HCT116 (cell line): ENCODE measurements around the gene LRRN4CL. TPM values are rescaled to one million over a fixed set of nuclear protein-coding genes. Genes with fewer than 3 reads are reported as not detected.
A peak's percentile ranks its signal among the peaks of the same experiment; 100 is the strongest.

Source experiments
- ATAC-seq: fragments of 200-7000 bp; cut with Tn5 transposase; 2 replicates; pipeline ENCODE4 v1.9.1; 2020; ENCODE audit warnings: mild to moderate bottlenecking, moderate library complexity
- BruUV-seq: library from RNA; stranded (reverse); fragments of 400-500 nt; replicated peaks from 2 replicates; lab custom pipeline; 2021; lab: Mats Ljungman, UMichigan
- CTCF ChIA-PET: fragments of 300-600 bp; sonication (Branson Sonifier 250); formaldehyde crosslinking; loops from one replicate; lab custom pipeline; 2021; ENCODE audit warnings: antibody characterized with exemption; lab: Charles Lee
- POLR2A ChIA-PET: fragments of 300-600, 350-600 bp; sonication (Branson Sonifier 250); formaldehyde crosslinking; loops from one replicate; lab custom pipeline; 2021; ENCODE audit warnings: antibody characterized with exemption; lab: Charles Lee
- RAD21 ChIA-PET, 2 experiments: fragments of 300-600 bp; sonication (Branson Sonifier 250); formaldehyde crosslinking; loops; one replicate each; lab custom pipeline; 2023; ENCODE audit warnings: low total read pairs in 2 of 2; ENCODE audit not compliant: uncharacterized antibody in 2 of 2, unreplicated experiment in 2 of 2, low non-redundant PET in 1 of 2; lab: Charles Lee
- DNase-seq: peaks from one replicate; pipeline ENCODE4 v3.0.0-alpha.2; 2010; ENCODE audit warnings: low read depth, low spot score
- H2AFZ ChIP-seq: fragments of 200-600 bp; shearing (Covaris generic), sonication (generic); 2 replicates; pipeline ENCODE4 v1.6.1; 2017; ENCODE audit warnings: low read depth, mixed run types, mixed read lengths, antibody characterized with exemption, low read length; ENCODE audit not compliant: poor library complexity, severe bottlenecking
- H3K27ac ChIP-seq: 2 replicates; pipeline ENCODE4 v1.5.1; 2012; ENCODE audit warnings: low read depth, low read length
- H3K27me3 ChIP-seq: fragments of 200-600 bp; sonication (generic); 2 replicates; pipeline ENCODE4 v1.6.1; 2016; ENCODE audit warnings: mixed run types, low read length, mixed read lengths; ENCODE audit not compliant: insufficient read depth
- H3K36me3 ChIP-seq, 2 experiments: fragments of 200-500 bp in 1 of 2; fragments of 200-600 bp in 1 of 2; sonication (Bioruptor generic) in 1 of 2; sonication (generic) in 1 of 2; 2 replicates each; pipeline versions ENCODE4 v1.5.1 to v1.6.1; 2014 to 2016; ENCODE audit warnings: low read length in 2 of 2, inconsistent platforms in 1 of 2, mixed read lengths in 1 of 2, mixed run types in 1 of 2; ENCODE audit not compliant: insufficient read depth in 2 of 2, control insufficient read depth in 1 of 2
- H3K4me1 ChIP-seq, 2 experiments: fragments of 200-600 bp in 1 of 2; sonication (generic) in 1 of 2; 2 replicates each; pipeline versions ENCODE4 v1.5.1 to v1.6.1; 2012 to 2017; ENCODE audit warnings: low read length in 2 of 2, inconsistent platforms in 1 of 2, mild to moderate bottlenecking in 1 of 2, mixed read lengths in 1 of 2, mixed run types in 1 of 2, moderate library complexity in 1 of 2; ENCODE audit not compliant: insufficient read depth in 2 of 2, control insufficient read depth in 1 of 2
- H3K4me2 ChIP-seq: fragments of 200-600 bp; sonication (generic); 2 replicates; pipeline ENCODE4 v1.6.1; 2017; ENCODE audit warnings: mixed run types, low read length, mixed read lengths
- H3K4me3 ChIP-seq, 2 experiments: fragments of 200-600 bp in 1 of 2; sonication (generic) in 1 of 2; replicated peaks in 1 of 2; 2 replicates each; pipeline ENCODE4 v1.5.1; 2011 to 2016; ENCODE audit warnings: low read length in 2 of 2, control low read depth in 1 of 2, low read depth in 1 of 2, mild to moderate bottlenecking in 1 of 2, mixed read lengths in 1 of 2, mixed run types in 1 of 2
- H3K79me2 ChIP-seq: fragments of 200-600 bp; sonication (generic); 2 replicates; pipeline ENCODE4 v1.6.1; 2017; ENCODE audit warnings: mild to moderate bottlenecking, mixed run types, low read length, moderate library complexity, mixed read lengths; ENCODE audit not compliant: insufficient read depth
- H3K9ac ChIP-seq: fragments of 200-600 bp; sonication (generic); 2 replicates; pipeline ENCODE4 v1.6.1; 2016; ENCODE audit warnings: low read length, mixed read lengths
- H3K9me2 ChIP-seq: fragments of 200-600 bp; sonication (generic), shearing (Covaris generic); 2 replicates; pipeline ENCODE4 v1.6.1; 2017; ENCODE audit warnings: mixed run types, mild to moderate bottlenecking, moderate library complexity; ENCODE audit not compliant: insufficient read depth
- H3K9me3 ChIP-seq, 2 experiments: fragments of 200-500 bp in 1 of 2; fragments of 200-600 bp in 1 of 2; sonication (Bioruptor generic) in 1 of 2; sonication (generic) in 1 of 2; 2 replicates each; pipeline ENCODE4 v1.6.1; 2014 to 2017; ENCODE audit warnings: low read length in 2 of 2, mixed read lengths in 2 of 2, inconsistent platforms in 1 of 2, low read depth in 1 of 2, mild to moderate bottlenecking in 1 of 2, mixed run types in 1 of 2, moderate library complexity in 1 of 2; ENCODE audit not compliant: control insufficient read depth in 1 of 2, insufficient read depth in 1 of 2
- H4K20me1 ChIP-seq: fragments of 200-600 bp; sonication (generic), shearing (Covaris generic); 2 replicates; pipeline ENCODE4 v1.6.1; 2017; ENCODE audit warnings: mixed run types, mild to moderate bottlenecking, moderate library complexity; ENCODE audit not compliant: insufficient read depth
- EGR1 ChIP-seq: IDR thresholded peaks from 2 replicates; pipeline ENCODE4 v1.6.1; 2012; ENCODE audit warnings: low read depth
- POLR2AphosphoS5 ChIP-seq: IDR thresholded peaks from 2 replicates; pipeline ENCODE4 v1.6.1; 2011; ENCODE audit warnings: mild to moderate bottlenecking, low read depth, low read length, moderate library complexity
- TCF7L2 ChIP-seq: IDR thresholded peaks from 2 replicates; pipeline ENCODE4 v1.7.0; 2011; ENCODE audit warnings: borderline replicate concordance, inconsistent platforms; ENCODE audit not compliant: insufficient read depth, insufficient read length; ENCODE audit errors: extremely low read depth
- YY1 ChIP-seq: IDR thresholded peaks from 2 replicates; pipeline ENCODE4 v1.6.1; 2011; ENCODE audit warnings: low read length, low read depth, moderate library complexity, mild to moderate bottlenecking; ENCODE audit not compliant: insufficient replicate concordance; ENCODE audit errors: extremely low read depth
- ZFX ChIP-seq: fragments of 450-650 bp; IDR thresholded peaks from 2 replicates; pipeline ENCODE4 v1.6.1; 2017
- intact Hi-C: fragments of 100-400 bp; cut with micrococcal nuclease; formaldehyde crosslinking; loops from 2 replicates; pipeline ENCODE4 v1.10.0; 2022
- total RNA-seq: library from RNA; stranded (reverse); gene quantifications from one replicate; pipeline ENCODE4 v1.2.1, GENCODE V29; 2021; ENCODE audit not compliant: unreplicated experiment
- TF ChIP-seq, protein P1 (sequence below): IDR thresholded peaks from 2 replicates; pipeline ENCODE4 v1.6.1; 2011; ENCODE audit warnings: mild to moderate bottlenecking, low read length, moderate library complexity; ENCODE audit not compliant: insufficient replicate concordance; ENCODE audit errors: extremely low read depth

Gene LRRN4CL
- total RNA-seq, 1 experiment from 2014 or later, result 0.71 TPM

DNA sequence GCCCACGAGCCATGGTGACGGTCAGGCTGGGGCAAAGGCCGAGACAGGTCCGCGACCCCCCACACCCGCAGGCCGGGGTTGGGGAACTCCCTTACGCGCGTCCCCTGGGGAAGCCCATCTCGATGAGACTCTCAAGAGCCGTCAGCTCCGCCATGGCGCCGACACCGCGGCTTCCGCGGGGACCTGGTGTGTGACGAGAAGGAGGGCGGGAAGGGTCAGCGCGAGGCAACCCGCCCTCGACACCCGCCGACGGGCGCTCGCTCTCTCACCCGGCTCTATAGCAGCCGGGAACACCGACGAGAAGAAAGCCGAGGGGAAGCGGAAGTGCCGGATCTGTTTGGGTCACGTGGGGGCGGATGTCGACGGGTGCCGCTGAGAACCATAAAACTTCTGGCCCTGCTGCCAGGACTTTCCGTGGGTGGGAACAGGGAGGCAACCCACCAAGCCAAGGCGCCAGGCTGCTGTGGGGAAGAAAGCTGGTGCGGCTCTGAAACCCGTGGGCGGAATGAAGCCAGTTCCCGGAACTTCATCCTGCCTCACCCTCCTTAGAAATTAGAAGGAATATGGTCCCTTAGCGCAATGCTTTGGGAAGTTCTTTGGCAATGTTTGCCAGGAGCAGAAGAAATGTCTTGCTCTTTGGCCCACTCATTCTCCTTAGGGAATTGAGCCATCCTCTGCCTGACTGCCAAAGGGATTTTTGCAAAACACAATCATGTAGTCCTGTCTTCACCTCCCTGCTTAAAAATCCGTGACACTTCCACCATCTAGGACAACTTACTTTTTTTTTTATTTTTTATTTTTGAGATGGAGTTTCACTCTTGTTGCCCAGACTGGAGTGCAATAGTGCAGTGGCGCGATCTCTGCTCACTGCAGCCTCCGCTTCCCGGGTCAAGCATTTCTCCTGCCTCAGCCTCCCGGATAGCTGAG, 10.3 kb downstream of the LRRN4CL start, which contains the start of gene UBXN1:
TSS of gene UBXN1 (minus strand) at position 304 of the 927 bp plus-strand sequence. CDS start at position 154, 150 bp downstream.
- peak within 1 kb of the TSS; percentile 95 for H3K4me2 ChIP-seq
- H3K36me3 ChIP-seq, result peaks cover 4 to 11% of the 10 kb centered on the region in 2 experiments; a peak in 3 of 4 replicates
- H3K9me3 ChIP-seq, result no peaks in the 10 kb centered on the region
- ATAC-seq (peak; percentile 73), DNase-seq (peak; percentile 64)
- RAD21 ChIA-PET, result interaction anchor here in 1 of 2 experiments (0.6 kb wide), 1 partner anchor 123 kb away, joined by 4 read pairs; no protein-coding TSS in a partner anchor
- peaks cover 42% of the 10 kb centered on the region for H3K79me2 ChIP-seq
- H3K27ac ChIP-seq, result peak within 1 kb of the TSS; percentile 82
- H4K20me1 ChIP-seq, result no peaks in the 10 kb centered on the region
- H3K4me1 ChIP-seq, result peaks cover 23 to 44% of the 10 kb centered on the region in 2 experiments
- intact Hi-C loops, result loop anchor here (10.0 kb wide), 1 partner anchor 86 kb away; the partner anchor contains the start of gene POLR2G
- POLR2A ChIA-PET, result interaction anchor here (0.7 to 3.0 kb wide), 4 partner anchors 11 to 162 kb away, joined by 3 to 16 read pairs (median 9); partner anchors contain the start of gene MTA2
- H3K27me3 ChIP-seq, result no peaks in the 10 kb centered on the region
- TF ChIP-seq EGR1 (no peak), TCF7L2 (peak; percentile 73), YY1 (peak; percentile 21), POLR2AphosphoS5 (peak; percentile 82), ZFX (0 out of 2 replicates have a peak, but pooled peaks have one; percentile 25)
- TF ChIP-seq, protein P1, sequence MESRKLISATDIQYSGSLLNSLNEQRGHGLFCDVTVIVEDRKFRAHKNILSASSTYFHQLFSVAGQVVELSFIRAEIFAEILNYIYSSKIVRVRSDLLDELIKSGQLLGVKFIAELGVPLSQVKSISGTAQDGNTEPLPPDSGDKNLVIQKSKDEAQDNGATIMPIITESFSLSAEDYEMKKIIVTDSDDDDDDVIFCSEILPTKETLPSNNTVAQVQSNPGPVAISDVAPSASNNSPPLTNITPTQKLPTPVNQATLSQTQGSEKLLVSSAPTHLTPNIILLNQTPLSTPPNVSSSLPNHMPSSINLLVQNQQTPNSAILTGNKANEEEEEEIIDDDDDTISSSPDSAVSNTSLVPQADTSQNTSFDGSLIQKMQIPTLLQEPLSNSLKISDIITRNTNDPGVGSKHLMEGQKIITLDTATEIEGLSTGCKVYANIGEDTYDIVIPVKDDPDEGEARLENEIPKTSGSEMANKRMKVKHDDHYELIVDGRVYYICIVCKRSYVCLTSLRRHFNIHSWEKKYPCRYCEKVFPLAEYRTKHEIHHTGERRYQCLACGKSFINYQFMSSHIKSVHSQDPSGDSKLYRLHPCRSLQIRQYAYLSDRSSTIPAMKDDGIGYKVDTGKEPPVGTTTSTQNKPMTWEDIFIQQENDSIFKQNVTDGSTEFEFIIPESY, result peak; percentile 80
- no peaks in the 10 kb centered on the region for H3K9me2 ChIP-seq
- CTCF ChIA-PET, result interaction anchor here (0.7 to 3.1 kb wide), 2 partner anchors 58 to 284 kb away, joined by 3 to 8 read pairs; no protein-coding TSS in a partner anchor
- BruUV-seq, result TSS peak; percentile 80
- H3K9ac ChIP-seq, result peak within 1 kb of the TSS; percentile 84
- peak within 1 kb of the TSS; percentile 43 for H2AFZ ChIP-seq
- peak within 1 kb of the TSS; percentile 80 to 87 for H3K4me3 ChIP-seq
